Umbilical cord (tissue), 2 donors: Measurements from ENCODE around the gene MEIS2. TPM values are rescaled to one million over a fixed set of nuclear protein-coding genes. Genes with fewer than 3 reads are reported as not detected.

Source experiments
- DNase-seq: peaks from one replicate; pipeline ENCODE4 v3.0.0-alpha.2; 2015; ENCODE audit warnings: low spot score
- total RNA-seq: library from RNA; depleted of rRNA; stranded (reverse); fragments of >200 nt; gene quantifications from one replicate; pipeline ENCODE4 v1.2.3, GENCODE V29; 2014; ENCODE audit warnings: low replicate concordance; ENCODE audit not compliant: insufficient read depth

The MEIS2 gene
- total RNA-seq, 1 donor from 2014 or later: 43.3 TPM

DNA sequence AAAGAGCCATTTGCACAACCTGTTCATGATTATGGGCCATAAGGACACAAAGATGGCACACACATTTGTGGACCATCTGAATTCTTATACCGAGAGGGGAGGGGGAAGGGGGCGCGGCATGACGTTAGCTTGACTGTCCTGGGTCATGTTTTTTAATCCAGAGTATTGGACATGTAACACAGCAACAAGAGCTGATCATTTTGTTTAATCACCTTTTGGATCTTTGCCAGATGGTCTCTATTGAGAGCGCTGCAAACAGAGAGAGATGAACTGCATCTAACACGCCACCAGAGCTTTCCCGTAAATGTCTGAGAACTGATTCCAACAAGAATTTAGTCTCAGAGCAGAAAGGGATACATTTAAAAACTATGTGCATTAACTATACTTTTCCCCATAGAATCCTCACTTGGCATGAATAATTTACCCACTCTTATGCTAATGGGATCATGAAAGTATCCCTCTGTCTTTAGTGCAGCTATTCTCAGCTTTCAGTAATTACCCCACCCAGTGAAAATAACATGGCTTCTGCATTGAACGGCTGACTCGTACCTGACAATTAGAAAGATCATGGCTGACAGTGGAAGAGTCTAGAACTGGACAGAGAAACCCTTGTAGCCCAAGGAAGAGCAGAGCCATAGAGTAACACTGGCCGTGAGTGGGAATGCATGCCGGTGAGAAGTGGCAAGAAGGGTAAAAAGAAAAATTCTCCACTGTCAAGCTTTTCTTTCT lies 22.6 kb downstream of the MEIS2 start:
- DNase-seq: no peak

DNA sequence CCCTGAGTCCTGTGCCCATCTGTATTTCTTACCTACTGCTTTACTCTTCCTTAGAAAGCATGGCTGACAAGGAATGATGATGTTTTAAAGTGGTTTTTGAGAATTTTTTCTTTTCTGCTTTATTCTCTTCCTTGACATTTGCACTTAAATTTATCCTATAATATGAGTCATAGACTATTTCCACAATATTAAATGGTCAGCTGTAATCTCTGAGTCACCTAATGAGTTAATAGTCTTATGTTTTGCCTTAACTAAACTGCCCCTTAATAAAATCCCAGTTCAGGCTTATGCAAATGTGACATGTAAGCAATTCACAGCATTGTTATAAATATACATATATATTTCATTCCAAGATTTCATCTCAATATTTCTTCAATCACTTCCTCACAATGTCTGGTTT lies 23.8 kb downstream of the MEIS2 start:
- no peak for DNase-seq

DNA sequence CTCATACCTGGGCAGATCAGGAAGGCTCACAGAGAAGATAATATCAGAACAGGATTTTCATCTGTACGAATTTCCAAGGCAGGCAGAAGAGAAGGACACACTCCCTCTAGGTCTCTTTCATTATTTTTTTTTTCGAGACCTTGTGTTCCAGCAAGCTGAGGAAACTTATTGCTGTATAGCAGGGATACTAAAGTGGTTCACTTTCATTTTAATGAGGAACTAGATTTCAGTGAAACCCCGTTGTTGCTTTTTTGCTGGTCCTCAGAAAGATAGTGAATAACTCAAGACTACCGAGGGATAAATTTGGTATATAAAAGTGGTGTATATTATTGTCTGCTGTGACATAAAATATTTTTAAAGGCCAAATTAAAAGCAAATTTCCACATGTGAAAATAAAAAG lies 24.6 kb downstream of the MEIS2 start:
- no peak for DNase-seq

DNA sequence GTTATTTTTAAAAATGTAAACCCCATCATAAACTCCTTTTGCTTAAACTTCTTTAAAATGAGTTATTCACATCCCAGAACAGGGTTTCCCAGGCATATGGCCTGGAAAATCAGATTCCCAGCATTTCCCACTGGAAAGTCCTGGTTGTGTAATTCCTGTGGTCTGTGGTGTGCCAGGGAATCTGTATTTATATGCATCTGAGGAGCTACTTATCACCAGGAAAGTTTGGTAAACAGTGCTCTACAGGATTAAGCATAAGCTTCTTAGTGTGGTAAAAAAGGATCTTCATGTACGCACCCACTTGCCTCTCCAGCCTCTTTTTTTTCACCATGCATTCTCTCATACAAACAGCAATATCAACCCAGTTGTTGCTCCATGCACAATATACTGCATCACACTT lies 28.2 kb downstream of the MEIS2 start:
- no peak for DNase-seq

DNA sequence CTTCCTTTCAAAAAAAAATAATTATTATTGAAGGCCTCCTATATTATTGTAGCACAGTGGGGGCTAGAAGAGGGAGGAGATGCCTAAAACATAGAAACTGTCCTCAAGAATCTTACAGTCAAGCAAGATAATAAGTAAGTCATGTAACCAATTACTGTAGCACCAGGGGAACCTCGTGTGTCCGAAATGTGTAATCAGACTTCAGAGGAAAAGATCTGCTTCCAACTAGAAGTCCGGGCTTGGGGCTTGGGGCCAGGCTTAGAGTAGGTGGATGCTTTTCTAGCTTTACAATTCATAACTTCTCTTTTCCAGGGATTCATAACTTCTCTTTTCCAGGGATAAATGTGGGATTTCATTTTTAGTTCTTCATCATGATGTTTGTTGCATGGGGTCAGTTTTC lies 29.2 kb downstream of the MEIS2 start:
- no peak for DNase-seq

DNA sequence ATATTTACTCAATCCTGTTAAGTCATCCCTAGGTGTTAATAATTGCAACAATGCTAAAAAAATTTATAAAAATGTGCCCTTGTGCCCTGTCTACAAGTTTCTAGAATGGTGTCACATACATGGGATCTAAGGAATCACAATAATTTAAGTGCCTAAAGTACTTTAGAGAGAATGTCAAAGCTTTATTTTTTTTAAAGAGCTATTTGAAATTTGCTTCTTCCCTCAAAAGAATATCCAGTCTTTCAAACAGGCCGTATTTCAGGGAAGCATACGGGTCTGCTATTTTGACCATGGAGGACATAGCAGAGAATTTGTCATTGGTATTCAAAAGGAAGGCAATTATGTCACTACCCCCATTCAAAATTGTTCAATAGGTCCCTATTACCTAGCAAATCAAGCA lies 29.7 kb downstream of the MEIS2 start:
- no peak for DNase-seq

DNA sequence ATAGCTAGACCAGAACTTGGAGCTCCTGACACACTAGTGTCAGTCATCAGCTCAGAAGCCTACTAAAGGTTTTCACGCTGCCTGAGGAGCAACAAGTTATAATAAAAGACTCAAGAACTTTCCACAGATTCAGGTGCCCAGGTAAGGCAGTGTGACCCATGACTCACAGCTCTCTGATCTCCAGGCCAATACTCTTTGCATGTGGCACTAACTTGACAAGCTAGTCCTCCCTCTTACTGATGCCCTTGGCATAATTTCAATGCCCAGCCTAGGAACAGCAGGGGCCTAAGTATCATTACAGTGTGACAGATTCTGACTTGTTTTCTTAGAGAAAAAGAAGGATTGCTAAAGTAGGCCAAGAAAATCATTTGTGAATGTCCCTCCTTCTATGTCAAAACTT lies 38.4 kb downstream of the MEIS2 start:
- no peak for DNase-seq

DNA sequence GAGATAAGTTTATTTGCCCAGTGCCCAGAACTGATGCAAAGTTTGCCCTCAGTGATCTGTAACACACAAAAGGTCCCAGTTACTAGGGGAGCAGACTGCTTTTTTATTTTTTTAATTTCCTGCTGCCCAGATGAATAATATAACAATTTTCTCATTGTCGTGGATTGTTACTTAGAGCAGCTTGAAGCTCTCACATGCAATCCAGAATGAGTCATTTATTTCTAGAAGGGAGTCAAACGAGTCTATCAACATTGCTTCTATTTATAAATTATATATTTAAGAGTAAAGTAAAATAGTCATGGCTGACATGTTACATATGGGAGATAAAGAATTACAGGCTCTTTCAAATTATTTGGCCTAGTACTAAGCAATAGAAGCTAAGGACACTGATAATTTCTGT lies 41.3 kb downstream of the MEIS2 start:
- DNase-seq: peak; percentile 76

DNA sequence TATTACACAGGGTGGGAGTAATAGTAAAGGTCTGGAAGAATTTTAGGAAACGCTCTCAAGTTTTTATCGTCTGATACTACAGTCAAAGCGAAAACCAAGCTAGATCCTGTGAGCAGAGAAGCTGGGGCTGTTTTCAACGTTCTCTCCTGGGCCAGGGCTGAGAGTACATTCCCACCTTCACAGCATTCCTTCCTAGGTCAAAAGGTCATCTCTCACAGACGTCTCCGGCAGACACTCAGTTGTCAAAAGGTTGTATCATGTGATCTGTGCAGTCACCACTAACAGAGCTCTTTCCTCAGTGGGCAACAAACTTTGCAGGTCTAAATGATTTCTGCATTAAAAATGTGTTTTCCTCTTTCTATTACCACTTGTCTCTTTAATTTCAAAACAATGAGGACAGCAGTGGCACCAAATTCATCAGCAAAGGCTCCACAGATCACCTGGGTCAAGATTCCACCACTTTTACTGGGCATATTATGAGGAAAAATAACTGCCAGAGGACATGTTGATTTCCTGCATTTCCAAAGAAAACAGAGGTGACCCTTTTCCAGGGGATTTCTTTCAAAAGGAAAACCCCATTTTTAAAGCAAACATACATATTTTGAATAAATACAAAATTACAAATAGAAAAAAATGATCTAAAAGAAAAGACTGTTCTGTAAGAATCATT lies 41.9 kb downstream of the MEIS2 start:
- no peak for DNase-seq

DNA sequence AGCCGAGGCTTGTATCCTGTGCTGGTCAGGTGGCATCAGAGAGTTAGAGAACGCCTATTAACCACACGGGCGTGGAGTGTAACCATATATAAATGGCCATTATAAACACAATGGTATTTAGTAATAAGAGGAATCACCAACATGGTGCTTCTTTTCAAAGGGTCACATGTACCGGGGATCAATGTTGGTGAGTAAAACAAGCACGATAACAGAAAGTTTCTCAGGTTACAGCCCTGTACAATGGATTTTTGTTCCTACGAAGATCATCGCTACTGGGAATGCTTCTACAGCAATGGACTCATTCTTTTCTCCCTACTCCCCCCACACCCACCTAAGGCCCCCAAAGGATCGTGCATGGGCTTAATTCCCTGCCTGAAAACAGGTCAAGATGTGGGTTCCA lies 42.5 kb downstream of the MEIS2 start:
- DNase-seq: no peak

DNA sequence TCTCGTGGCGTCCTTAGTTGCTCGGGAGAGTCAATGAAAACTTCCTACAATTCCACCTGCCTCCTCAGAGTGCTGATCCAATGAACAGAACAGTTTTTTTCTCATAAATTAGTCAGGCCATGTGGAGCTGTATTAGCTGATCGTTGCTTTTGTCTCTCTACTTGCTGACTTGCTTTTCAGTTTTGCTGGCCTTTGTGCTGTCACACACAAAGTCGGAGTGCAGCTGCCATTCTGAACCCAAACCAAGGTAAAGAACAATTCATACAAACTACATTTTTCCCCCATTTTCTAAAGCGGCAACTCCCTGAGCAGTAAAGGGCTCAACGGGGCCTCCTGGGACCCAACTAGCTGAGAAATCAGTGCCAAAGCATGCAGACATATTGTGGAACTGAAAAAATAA lies 43.1 kb downstream of the MEIS2 start:
- DNase-seq: no peak

DNA sequence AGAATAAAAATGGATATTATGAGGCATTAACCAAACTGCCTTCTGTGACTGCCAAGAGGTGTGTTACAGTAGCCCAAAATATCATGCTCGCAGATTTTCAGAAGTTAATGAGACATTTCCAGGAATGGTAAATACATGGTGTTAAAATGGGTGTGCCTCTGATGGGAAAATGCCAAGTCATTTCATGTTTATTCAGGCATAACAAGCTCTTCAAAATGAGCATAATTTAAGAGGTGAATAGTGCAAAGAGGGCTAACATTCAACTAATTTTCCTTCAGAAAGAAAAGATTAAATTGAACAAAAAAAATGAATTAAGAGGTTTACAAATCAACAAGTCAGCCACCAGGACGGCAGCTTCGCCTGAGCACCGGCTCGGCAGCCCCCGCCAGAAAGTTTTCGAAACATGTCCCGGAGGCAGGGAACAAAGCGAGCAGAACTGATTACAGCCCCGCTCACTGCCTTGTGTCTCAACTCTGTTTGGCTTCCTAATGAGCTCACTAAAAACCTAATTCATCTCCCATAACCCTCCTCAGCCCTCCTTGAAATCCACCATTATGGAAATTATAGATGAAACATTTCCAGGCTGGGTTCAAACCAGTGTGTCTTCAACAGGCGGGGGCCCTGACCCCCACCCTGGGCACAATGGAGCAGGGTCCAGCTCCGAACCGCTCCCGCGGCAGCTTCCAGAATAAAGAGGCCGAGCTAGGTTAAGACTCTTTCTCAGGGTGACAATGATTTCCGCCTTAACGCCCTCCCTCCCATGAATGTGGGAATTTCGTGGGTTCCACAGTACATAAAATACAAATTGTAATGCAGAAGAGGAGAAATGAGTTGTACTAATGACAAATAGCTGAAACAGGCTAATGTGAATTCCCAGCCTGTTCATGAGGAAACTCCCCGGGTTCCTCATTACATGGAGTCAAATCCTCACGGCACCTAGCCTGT lies 43.9 kb downstream of the MEIS2 start:
- DNase-seq: no peak

DNA sequence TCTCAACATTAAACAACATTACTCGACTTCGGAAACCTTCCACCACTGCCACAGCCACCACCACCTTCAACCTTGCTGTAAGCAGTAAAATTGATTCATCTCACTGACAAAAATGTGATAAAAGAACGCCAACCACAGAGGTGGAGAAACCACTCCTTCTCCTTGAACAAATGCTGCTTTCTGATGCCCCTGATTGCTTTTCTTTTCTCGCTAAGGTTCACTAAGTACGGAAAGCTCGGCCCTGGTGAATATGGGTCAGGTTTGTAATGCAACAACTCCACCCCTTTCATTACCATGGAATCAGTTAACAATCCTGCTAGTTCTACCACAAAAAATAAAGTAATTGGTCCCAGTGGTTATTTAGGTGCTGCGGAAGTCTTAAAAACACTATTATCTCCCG lies 44.9 kb downstream of the MEIS2 start:
- DNase-seq: no peak

DNA sequence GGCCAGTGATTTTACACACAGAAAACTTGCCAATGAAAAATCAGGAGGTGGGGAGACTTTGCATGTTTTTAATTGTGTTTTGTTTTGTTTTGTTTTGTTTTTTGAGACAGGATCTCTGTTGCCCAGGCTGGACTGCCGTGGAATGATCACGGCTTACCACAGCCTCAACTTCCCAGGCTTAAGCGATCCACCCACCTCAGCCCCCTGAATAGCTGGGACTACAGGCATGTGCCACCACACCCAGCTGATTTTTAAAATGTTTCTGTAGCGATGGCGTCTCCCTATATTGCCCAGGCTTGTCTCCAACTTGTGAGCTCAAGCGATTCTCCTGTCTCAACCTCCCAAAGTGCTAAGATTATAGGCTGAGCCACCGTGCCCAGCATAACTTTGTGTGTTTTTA lies 46.0 kb downstream of the MEIS2 start:
- DNase-seq: no peak

DNA sequence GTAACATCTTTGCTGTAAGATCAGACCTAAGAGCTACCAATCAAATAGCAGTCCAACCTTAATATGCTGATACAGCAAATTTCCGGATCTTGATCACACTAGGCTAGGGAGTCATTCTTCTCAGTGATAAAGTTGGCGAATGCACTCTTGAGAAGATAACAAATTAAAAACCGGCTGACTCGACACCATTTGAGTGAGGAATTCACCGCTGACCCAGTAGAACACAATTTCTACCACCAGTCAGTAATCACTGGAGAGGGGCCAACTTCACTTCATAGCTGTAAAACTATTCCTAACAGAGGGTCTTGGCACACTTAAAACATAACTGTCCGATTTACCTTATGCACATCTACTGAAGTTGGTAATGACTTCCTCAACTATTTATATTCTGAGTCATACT lies 47.2 kb downstream of the MEIS2 start:
- no peak for DNase-seq

DNA sequence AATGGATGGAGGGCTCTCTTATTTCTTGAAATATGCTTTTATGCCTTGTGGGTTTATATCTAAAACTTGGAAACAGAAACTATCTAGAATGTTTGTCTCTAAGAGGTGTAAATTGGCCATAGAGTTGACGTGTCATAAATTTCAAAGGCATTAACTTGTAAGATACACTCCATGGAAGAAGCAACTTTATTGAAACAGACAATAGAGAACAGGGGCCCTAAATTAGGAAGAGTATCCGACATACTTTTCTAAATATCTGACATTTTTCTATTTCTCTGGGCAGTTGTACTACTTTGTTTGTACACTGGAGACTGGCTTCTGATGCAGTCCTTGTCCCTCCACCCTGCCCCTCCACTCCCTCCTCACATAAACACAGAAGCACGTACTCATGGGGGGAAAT lies 50.0 kb downstream of the MEIS2 start:
- DNase-seq: no peak

DNA sequence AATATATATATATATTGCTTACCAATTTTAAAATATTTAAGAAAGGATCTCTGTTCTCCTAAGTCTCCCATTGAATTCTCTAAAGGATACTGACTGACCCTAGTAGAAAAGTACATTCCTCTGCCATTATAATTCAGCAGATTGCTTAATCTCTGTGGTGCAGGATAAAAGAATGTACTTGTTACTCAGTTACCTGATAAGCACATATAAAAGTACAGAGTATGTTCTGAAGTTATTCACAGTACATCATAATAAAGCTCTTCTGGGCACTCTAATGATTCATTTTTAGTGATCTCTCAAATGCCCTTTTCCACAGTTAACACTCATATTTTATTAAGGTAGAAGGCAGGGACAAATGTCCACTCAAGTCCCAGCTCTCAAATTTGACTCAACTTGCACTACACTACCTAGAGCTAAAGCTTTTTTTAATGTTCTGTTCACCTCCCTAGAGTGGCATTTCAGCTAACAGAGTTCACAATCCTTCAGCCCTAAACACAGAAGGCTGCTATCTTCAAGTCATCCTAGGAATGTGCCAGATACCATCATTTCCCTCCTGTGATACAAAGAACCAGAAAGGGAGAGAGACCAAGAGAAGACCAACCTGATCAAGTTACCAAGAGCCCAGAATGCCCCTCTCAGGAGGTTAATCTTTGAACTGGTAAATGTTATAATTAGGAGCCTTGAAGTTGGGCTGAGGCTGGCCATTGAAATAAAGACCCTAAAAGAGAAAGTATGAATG lies 53.3 kb downstream of the MEIS2 start:
- DNase-seq: peak; percentile 27

DNA sequence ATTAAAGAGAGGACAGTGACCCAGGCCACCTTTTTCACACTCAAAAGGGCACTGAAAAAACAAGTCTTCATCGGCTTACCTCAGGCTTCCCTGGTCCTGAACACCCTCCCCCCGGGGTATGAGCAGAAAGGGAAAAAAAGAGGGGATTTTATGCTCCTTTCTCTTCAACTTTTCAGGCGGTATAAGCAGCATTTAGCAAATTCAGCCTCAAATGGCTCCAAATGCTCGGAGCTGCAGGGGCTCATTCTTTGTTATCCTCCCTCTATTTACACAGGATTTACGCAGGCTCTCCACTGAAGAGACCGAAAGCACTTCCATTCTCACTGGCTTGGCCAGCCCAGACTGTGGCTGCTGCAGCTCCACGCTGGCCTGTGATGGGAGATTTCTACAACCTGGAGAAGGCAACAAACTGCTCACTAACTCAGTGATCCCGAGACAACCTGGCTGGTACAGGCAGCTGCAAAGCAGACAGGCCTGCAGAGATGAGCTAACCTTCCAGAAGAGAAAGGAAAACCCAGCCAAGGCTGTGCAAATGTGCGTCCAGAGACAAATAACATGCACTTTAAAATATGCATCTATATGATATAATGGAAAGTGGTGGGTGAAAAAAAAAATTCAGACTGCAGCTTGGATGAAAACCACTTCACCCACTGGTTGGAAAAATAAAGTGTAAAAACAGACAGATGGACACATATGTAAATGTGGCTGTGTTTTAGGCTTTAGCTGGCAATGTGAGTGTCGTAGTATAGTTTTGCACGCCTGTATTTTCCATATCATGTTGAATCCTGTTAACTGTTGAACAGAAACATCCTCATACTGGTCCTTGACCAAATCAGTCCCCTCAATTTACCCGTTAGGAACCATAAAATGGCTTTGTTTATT lies 54.2 kb downstream of the MEIS2 start:
- peak; percentile 30 for DNase-seq

DNA sequence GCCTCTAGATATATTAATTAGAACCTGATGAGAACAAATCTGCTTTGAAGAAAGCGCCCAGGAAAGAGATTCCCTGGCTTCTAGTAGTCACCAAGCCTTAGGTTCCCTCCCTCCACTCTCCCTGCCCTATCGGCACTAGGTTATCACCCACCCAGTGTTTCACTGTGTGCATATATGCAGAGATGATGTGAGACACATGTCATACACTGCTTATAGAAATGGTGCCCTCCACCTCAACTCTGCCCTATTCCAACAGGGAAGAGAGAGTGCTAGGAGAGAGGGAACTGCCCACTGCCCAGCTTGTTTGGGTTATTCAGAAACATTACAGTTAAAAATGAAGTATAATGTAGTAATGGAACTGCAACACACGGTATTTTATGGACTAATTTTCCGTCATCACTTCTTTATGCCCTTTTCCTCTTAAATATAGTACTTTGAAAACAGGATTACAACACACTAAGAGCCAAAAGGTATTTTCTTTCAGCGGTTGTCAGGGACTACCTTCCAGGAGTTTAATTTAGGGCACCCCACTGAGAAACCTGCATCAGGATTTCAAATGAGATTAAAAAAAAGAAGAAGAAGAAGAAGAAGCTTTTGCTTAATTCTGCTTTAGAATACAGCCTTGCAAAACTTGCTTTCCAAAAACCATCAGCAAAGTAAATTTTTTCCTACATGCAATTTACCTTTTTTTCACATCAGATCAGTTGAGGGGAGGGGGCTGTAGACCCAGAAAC lies 55.3 kb downstream of the MEIS2 start:
- no peak for DNase-seq

DNA sequence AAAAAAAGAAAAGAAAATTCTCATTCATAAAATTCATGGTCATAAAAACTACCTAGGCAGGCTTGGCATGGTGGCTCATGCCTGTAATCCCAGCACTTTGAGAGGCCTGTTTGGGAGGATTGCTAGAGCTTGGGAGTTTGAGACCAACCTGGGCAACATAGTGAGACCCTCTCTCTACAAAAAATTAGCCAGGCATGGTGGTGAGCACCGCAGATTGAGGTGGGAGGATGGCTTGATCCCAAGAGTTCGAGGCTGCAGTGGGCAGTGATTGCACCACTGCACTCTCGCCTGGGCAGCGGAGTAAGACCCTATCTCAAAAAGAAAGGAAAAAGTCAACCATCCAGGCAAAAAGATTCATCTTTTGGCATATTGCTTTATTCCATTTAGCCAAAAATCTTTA lies 58.5 kb downstream of the MEIS2 start:
- no peak for DNase-seq
